ENCODE results near the gene TANK.

Gene TANK

DNA sequence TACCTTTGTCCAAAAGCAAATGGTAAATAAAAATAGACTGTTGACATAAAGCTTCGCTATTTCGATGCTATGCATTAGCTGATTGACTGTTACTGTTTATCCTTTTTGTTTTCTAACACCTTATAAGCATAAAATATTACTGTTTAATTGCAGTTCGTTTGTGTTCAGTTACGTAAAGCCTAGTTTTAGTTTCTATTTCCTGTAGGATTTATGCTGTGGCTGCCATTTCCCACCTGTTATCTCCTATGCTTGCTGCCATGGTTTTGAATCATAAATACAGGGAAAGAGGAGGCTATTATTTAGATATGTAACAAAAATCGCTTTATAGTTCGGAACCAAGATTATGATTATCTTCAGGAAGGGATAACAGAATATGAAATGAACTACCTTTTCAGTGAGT, 3.9 kb downstream of the TANK start:
- Histone ChIP-seq H3K36me3 (ENCODE audit: control insufficient read depth in 1 of 2, insufficient read depth in 2 of 2, low read depth in 1 of 2, low read length in 2 of 2) (peaks cover 0 to 39% of the 10 kb centered on the region in 2 experiments), H4K8ac (ENCODE audit: low read length) (no peak overlapping the region), H3K27ac (ENCODE audit: low read length, poor library complexity, severe bottlenecking) (no peak overlapping the region), H3K4me1 (ENCODE audit: control insufficient read depth, insufficient read depth, low read depth, low read length) (peaks cover 5% of the 10 kb centered on the region), H3K27me3 (ENCODE audit: control insufficient read depth in 1 of 2, insufficient read depth in 1 of 2, low read length in 2 of 2) (no peaks in the 10 kb centered on the region), H2BK5ac (ENCODE audit: low read depth, low read length, poor library complexity, severe bottlenecking) (no peak overlapping the region), H2BK12ac (ENCODE audit: low read length in 2 of 2) (no peak overlapping the region), H3K79me1 (replicated peaks; ENCODE audit: low read length, poor library complexity, severe bottlenecking) (peaks cover 1% of the 10 kb centered on the region), H2BK15ac (ENCODE audit: low read depth, poor library complexity, severe bottlenecking) (no peak overlapping the region), H2AFZ (ENCODE audit: low read depth, low read length) (no peak overlapping the region), H3K9me3 (ENCODE audit: control insufficient read depth, low read length) (no peaks in the 10 kb centered on the region), H3K9ac (ENCODE audit: low read length) (peak overlapping the region; percentile 25), H3K4me3 (ENCODE audit: insufficient read depth in 1 of 2, low read depth in 1 of 2, low read length in 2 of 2) (peak overlapping the region in 1 of 2 experiments; percentile 32), H2AK5ac (ENCODE audit: low read length, severe bottlenecking) (no peak overlapping the region), H3K4ac (ENCODE audit: low read depth in 1 of 2, low read length in 2 of 2) (no peak overlapping the region), H4K91ac (ENCODE audit: low read length) (no peak overlapping the region), H3K4me2 (ENCODE audit: low read length, poor library complexity, severe bottlenecking) (no peak overlapping the region), H2BK120ac (ENCODE audit: low read depth, low read length) (no peak overlapping the region), H3K18ac (ENCODE audit: low read depth in 1 of 2, low read length in 2 of 2) (no peak overlapping the region), H3K23ac (ENCODE audit: low read length in 2 of 2) (no peak overlapping the region), H3K14ac (ENCODE audit: low read length in 2 of 2) (no peak overlapping the region)
- DNase-seq = no peak
- WGBS = 96% methylated on average over 4 of the region's 6 CpGs

DNA sequence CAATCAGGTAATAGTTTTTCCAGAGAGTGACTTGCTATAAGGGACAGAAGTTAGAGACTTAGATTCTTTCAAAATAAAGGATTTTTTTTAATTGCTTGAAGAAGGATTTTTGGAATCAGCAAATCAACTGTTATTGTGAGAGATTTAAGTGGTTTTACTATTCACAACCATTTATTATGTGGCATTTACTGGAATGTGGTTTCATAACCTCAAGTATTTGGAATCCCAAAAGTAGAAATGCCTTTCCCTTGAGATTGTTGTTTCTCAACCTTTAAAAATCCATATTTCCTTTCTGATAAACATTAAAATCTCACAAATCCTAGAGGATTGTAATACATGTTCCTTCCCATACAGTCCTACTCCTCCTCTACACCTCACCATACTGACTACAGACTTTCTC, 5.0 kb downstream of the TANK start:
- Histone ChIP-seq H3K27me3 (ENCODE audit: control insufficient read depth in 1 of 2, insufficient read depth in 1 of 2, low read length in 2 of 2) (no peaks in the 10 kb centered on the region), H2BK12ac (ENCODE audit: low read length in 2 of 2) (no peak overlapping the region), H2AK5ac (ENCODE audit: low read length, severe bottlenecking) (no peak overlapping the region), H3K9ac (ENCODE audit: low read length) (peak overlapping the region; percentile 48), H3K23ac (ENCODE audit: low read length in 2 of 2) (no peak overlapping the region), H3K79me1 (replicated peaks; ENCODE audit: low read length, poor library complexity, severe bottlenecking) (peaks cover 3% of the 10 kb centered on the region), H3K4ac (ENCODE audit: low read depth in 1 of 2, low read length in 2 of 2) (no peak overlapping the region), H4K8ac (ENCODE audit: low read length) (no peak overlapping the region), H3K27ac (ENCODE audit: low read length, poor library complexity, severe bottlenecking) (peak overlapping the region; percentile 74), H3K4me1 (ENCODE audit: control insufficient read depth, insufficient read depth, low read depth, low read length) (peaks cover 5% of the 10 kb centered on the region), H2AFZ (ENCODE audit: low read depth, low read length) (no peak overlapping the region), H3K9me3 (ENCODE audit: control insufficient read depth, low read length) (no peaks in the 10 kb centered on the region), H2BK120ac (ENCODE audit: low read depth, low read length) (no peak overlapping the region), H4K91ac (ENCODE audit: low read length) (no peak overlapping the region), H2BK5ac (ENCODE audit: low read depth, low read length, poor library complexity, severe bottlenecking) (no peak overlapping the region), H3K18ac (ENCODE audit: low read depth in 1 of 2, low read length in 2 of 2) (no peak overlapping the region), H3K14ac (ENCODE audit: low read length in 2 of 2) (no peak overlapping the region), H3K36me3 (ENCODE audit: control insufficient read depth in 1 of 2, insufficient read depth in 2 of 2, low read depth in 1 of 2, low read length in 2 of 2) (peaks cover 0 to 39% of the 10 kb centered on the region in 2 experiments), H2BK15ac (ENCODE audit: low read depth, poor library complexity, severe bottlenecking) (no peak overlapping the region), H3K4me3 (ENCODE audit: insufficient read depth in 1 of 2, low read depth in 1 of 2, low read length in 2 of 2) (peak overlapping the region in 1 of 2 experiments; percentile 20), H3K4me2 (ENCODE audit: low read length, poor library complexity, severe bottlenecking) (no peak overlapping the region)
- peak; percentile 28 for DNase-seq

DNA sequence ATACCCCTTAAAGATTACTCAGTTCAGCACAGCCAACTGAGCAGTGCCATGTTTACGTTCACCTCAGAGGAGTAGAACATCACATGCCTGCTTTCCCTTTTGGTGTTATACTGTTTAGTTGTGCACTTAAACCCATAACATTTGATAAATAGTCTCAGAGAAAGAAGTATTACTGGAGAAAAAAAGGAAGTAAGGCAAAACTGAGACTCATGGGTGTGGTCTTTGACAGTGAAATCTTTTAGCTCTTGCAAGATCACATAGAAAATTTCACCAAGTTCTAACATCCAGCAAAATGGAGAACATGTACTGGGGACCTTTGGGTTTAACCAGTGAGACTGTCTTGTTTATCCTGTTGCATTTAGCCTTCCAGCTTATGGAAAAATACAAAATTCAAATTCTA, 5.6 kb downstream of the TANK start:
- H2BK120ac ChIP-seq (ENCODE audit: low read depth, low read length) = no peak overlapping the region
- peak; percentile 20 for DNase-seq
- H3K9me3 ChIP-seq (ENCODE audit: control insufficient read depth, low read length) = no peaks in the 10 kb centered on the region
- peaks cover 3% of the 10 kb centered on the region for H3K79me1 ChIP-seq (replicated peaks; ENCODE audit: low read length, poor library complexity, severe bottlenecking)
- no peak overlapping the region for H2AFZ ChIP-seq (ENCODE audit: low read depth, low read length)
- H3K27me3 ChIP-seq (ENCODE audit: control insufficient read depth in 1 of 2, insufficient read depth in 1 of 2, low read length in 2 of 2) = no peaks in the 10 kb centered on the region
- H3K23ac ChIP-seq (ENCODE audit: low read length in 2 of 2) = no peak overlapping the region
- H2AK5ac ChIP-seq (ENCODE audit: low read length, severe bottlenecking) = peak overlapping the region; percentile 40
- H3K36me3 ChIP-seq (ENCODE audit: control insufficient read depth in 1 of 2, insufficient read depth in 2 of 2, low read depth in 1 of 2, low read length in 2 of 2) = peaks cover 0 to 39% of the 10 kb centered on the region in 2 experiments
- no peak overlapping the region for H2BK5ac ChIP-seq (ENCODE audit: low read depth, low read length, poor library complexity, severe bottlenecking)
- H2BK12ac ChIP-seq (ENCODE audit: low read length in 2 of 2) = no peak overlapping the region
- H4K8ac ChIP-seq (ENCODE audit: low read length) = no peak overlapping the region
- H3K4me2 ChIP-seq (ENCODE audit: low read length, poor library complexity, severe bottlenecking) = no peak overlapping the region
- WGBS = 100% methylated on average over 1 of the region's 1 CpG
- no peak overlapping the region for H4K91ac ChIP-seq (ENCODE audit: low read length)
- peak overlapping the region; percentile 48 for H3K9ac ChIP-seq (ENCODE audit: low read length)
- H3K18ac ChIP-seq (ENCODE audit: low read depth in 1 of 2, low read length in 2 of 2) = no peak overlapping the region
- H3K14ac ChIP-seq (ENCODE audit: low read length in 2 of 2) = no peak overlapping the region
- peak overlapping the region in 1 of 2 experiments; percentile 20 for H3K4me3 ChIP-seq (ENCODE audit: insufficient read depth in 1 of 2, low read depth in 1 of 2, low read length in 2 of 2)
- peak overlapping the region; percentile 74 for H3K27ac ChIP-seq (ENCODE audit: low read length, poor library complexity, severe bottlenecking)
- H3K4ac ChIP-seq (ENCODE audit: low read depth in 1 of 2, low read length in 2 of 2) = no peak overlapping the region
- no peak overlapping the region for H2BK15ac ChIP-seq (ENCODE audit: low read depth, poor library complexity, severe bottlenecking)
- H3K4me1 ChIP-seq (ENCODE audit: control insufficient read depth, insufficient read depth, low read depth, low read length) = peaks cover 5% of the 10 kb centered on the region

- Histone ChIP-seq H3K4ac (ENCODE audit: low read depth in 1 of 2, low read length in 2 of 2) (no peak overlapping the region), H3K9me3 (ENCODE audit: control insufficient read depth, low read length) (no peaks in the 10 kb centered on the region), H3K4me3 (ENCODE audit: insufficient read depth in 1 of 2, low read depth in 1 of 2, low read length in 2 of 2) (no peak overlapping the region), H2BK5ac (ENCODE audit: low read depth, low read length, poor library complexity, severe bottlenecking) (no peak overlapping the region), H3K14ac (ENCODE audit: low read length in 2 of 2) (no peak overlapping the region), H2BK15ac (ENCODE audit: low read depth, poor library complexity, severe bottlenecking) (no peak overlapping the region), H3K36me3 (ENCODE audit: control insufficient read depth in 1 of 2, insufficient read depth in 2 of 2, low read depth in 1 of 2, low read length in 2 of 2) (peaks cover 0 to 39% of the 10 kb centered on the region in 2 experiments), H3K27ac (ENCODE audit: low read length, poor library complexity, severe bottlenecking) (peak overlapping the region; percentile 74), H2AK5ac (ENCODE audit: low read length, severe bottlenecking) (peak overlapping the region; percentile 23), H3K18ac (ENCODE audit: low read depth in 1 of 2, low read length in 2 of 2) (no peak overlapping the region), H2AFZ (ENCODE audit: low read depth, low read length) (no peak overlapping the region), H3K23ac (ENCODE audit: low read length in 2 of 2) (no peak overlapping the region), H4K8ac (ENCODE audit: low read length) (no peak overlapping the region), H2BK12ac (ENCODE audit: low read length in 2 of 2) (no peak overlapping the region), H2BK120ac (ENCODE audit: low read depth, low read length) (no peak overlapping the region), H3K79me1 (replicated peaks; ENCODE audit: low read length, poor library complexity, severe bottlenecking) (peaks cover 3% of the 10 kb centered on the region), H3K4me2 (ENCODE audit: low read length, poor library complexity, severe bottlenecking) (no peak overlapping the region), H4K91ac (ENCODE audit: low read length) (no peak overlapping the region), H3K4me1 (ENCODE audit: control insufficient read depth, insufficient read depth, low read depth, low read length) (peaks cover 5% of the 10 kb centered on the region), H3K9ac (ENCODE audit: low read length) (no peak overlapping the region), H3K27me3 (ENCODE audit: control insufficient read depth in 1 of 2, insufficient read depth in 1 of 2, low read length in 2 of 2) (no peaks in the 10 kb centered on the region)
- DNase-seq = no peak
- 99% methylated on average over 4 of the region's 6 CpGs for WGBS
Observed at GRCh38 chr2:161166538-161167409, 6.5 kb downstream of the TANK start.

All from mesenchymal stem cell (in vitro differentiated cells and primary cell).